H1 (cell line): ENCODE results near the gene COL25A1. TPM values are rescaled to one million over a fixed set of nuclear protein-coding genes. Genes with fewer than 3 reads are reported as not detected.

Source experiments
- CTCF ChIA-PET: fragments of 300-600 bp; sonication (Branson Sonifier 250); formaldehyde crosslinking; loops from one replicate; lab custom pipeline; 2021; ENCODE audit not compliant: partially characterized antibody; lab: Charles Lee
- POLR2A ChIA-PET: fragments of 300-600 bp; sonication (Branson Sonifier 250); formaldehyde crosslinking; loops from one replicate; lab custom pipeline; 2021; ENCODE audit warnings: inconsistent platforms; ENCODE audit not compliant: partially characterized antibody; lab: Charles Lee
- DNase-seq, 2 experiments: peaks; one replicate each; pipeline versions ENCODE4 v3.0.0 to v3.0.0-alpha.2; 2010 to 2022; ENCODE audit warnings: low spot score in 2 of 2, low read depth in 1 of 2, mixed read lengths in 1 of 2
- FAIRE-seq: peaks from 2 replicates; lab custom pipeline; 2011; peaks lifted over from hg19 to GRCh38; lab: Jason Lieb, UNC
- H2AFZ ChIP-seq: 2 replicates; pipeline ENCODE4 v1.8.1; 2012; ENCODE audit warnings: low read length, inconsistent platforms
- H2AK5ac ChIP-seq: 2 replicates; pipeline ENCODE4 v1.6.1; 2013; ENCODE audit warnings: low read depth, low read length
- H2BK120ac ChIP-seq: replicated peaks from 2 replicates; pipeline ENCODE3; 2013; ENCODE audit warnings: low read depth, low read length, inconsistent platforms
- H2BK12ac ChIP-seq: 2 replicates; pipeline ENCODE4 v1.6.1; 2013; ENCODE audit warnings: low read depth, low read length
- H2BK15ac ChIP-seq: 2 replicates; pipeline ENCODE4 v1.6.1; 2013; ENCODE audit warnings: low read length
- H2BK20ac ChIP-seq: 2 replicates; pipeline ENCODE4 v1.6.1; 2013; ENCODE audit warnings: low read length
- H2BK5ac ChIP-seq: 2 replicates; pipeline ENCODE4 v1.6.1; 2013; ENCODE audit warnings: low read depth, low read length
- H3K14ac ChIP-seq: 2 replicates; pipeline ENCODE4 v1.6.1; 2013; ENCODE audit warnings: inconsistent platforms; ENCODE audit not compliant: insufficient read length
- H3K18ac ChIP-seq: 2 replicates; pipeline ENCODE4 v1.6.1; 2013; ENCODE audit warnings: low read length; ENCODE audit errors: extremely low read depth
- H3K23ac ChIP-seq: 2 replicates; pipeline ENCODE4 v1.6.1; 2013; ENCODE audit warnings: inconsistent platforms; ENCODE audit not compliant: insufficient read length
- H3K23me2 ChIP-seq: 2 replicates; pipeline ENCODE4 v1.6.1; 2013; ENCODE audit warnings: low read depth, low read length
- H3K27ac ChIP-seq: 2 replicates; pipeline ENCODE4 v1.6.1; 2011; ENCODE audit warnings: low read depth, low read length, inconsistent platforms
- H3K27me3 ChIP-seq, 4 experiments: replicated peaks in 1 of 4; 1 replicate in 1 of 4; 2 replicates in 3 of 4; pipeline versions ENCODE4 v1.6.1 to v1.8.1; 2011 to 2013; ENCODE audit warnings: low read length in 3 of 4, mild to moderate bottlenecking in 3 of 4, inconsistent platforms in 2 of 4, mixed read lengths in 2 of 4, moderate library complexity in 1 of 4; ENCODE audit not compliant: control insufficient read depth in 3 of 4, insufficient read depth in 3 of 4; ENCODE audit errors: extremely low read depth in 1 of 4
- H3K36me3 ChIP-seq, 4 experiments: 2 replicates each; pipeline versions ENCODE4 v1.6.1 to v1.8.1; 2011 to 2013; ENCODE audit warnings: mild to moderate bottlenecking in 4 of 4, low read length in 3 of 4, moderate library complexity in 2 of 4, control low read depth in 1 of 4, inconsistent platforms in 1 of 4; ENCODE audit not compliant: insufficient read depth in 4 of 4, control insufficient read depth in 2 of 4
- H3K4ac ChIP-seq: replicated peaks from 2 replicates; pipeline ENCODE3; 2013; ENCODE audit warnings: low read length, low read depth, mixed read lengths, inconsistent platforms; ENCODE audit not compliant: insufficient read length
- H3K4me1 ChIP-seq, 4 experiments: replicated peaks in 1 of 4; 1 replicate in 1 of 4; 2 replicates in 3 of 4; pipeline versions ENCODE4 v1.6.1 to v1.8.1; 2011 to 2013; ENCODE audit warnings: low read length in 3 of 4, inconsistent platforms in 2 of 4, mixed read lengths in 1 of 4; ENCODE audit not compliant: insufficient read depth in 4 of 4, control insufficient read depth in 3 of 4
- H3K4me2 ChIP-seq, 2 experiments: 2 replicates each; pipeline versions ENCODE4 v1.6.1 to v1.8.1; 2011 to 2013; ENCODE audit warnings: low read depth in 2 of 2, low read length in 2 of 2, control low read depth in 1 of 2, inconsistent platforms in 1 of 2, mild to moderate bottlenecking in 1 of 2; ENCODE audit not compliant: insufficient read depth in 1 of 2
- H3K4me3 ChIP-seq, 4 experiments: fragments of 200-600, 300-600 bp in 1 of 4; sonication (generic), shearing (Covaris generic), sonication (Bioruptor Twin) in 1 of 4; 2 replicates each; pipeline versions ENCODE4 v1.5.1 to v1.8.1; 2011 to 2016; ENCODE audit warnings: low read length in 4 of 4, low read depth in 3 of 4, control low read depth in 2 of 4, inconsistent platforms in 2 of 4, mild to moderate bottlenecking in 2 of 4, mixed read lengths in 1 of 4, moderate library complexity in 1 of 4; ENCODE audit not compliant: insufficient read depth in 2 of 4; ENCODE audit errors: extremely low read depth in 1 of 4
- H3K56ac ChIP-seq: replicated peaks from 2 replicates; pipeline ENCODE3; 2013; ENCODE audit warnings: low read depth, mild to moderate bottlenecking, mixed read lengths, low read length, inconsistent platforms; ENCODE audit not compliant: insufficient read length
- H3K79me1 ChIP-seq: 2 replicates; pipeline ENCODE4 v1.6.1; 2013; ENCODE audit warnings: low read depth, low read length, control low read depth
- H3K79me2 ChIP-seq, 2 experiments: 2 replicates each; pipeline versions ENCODE4 v1.6.1 to v1.8.1; 2012 to 2013; ENCODE audit warnings: low read length in 2 of 2, mild to moderate bottlenecking in 2 of 2, inconsistent platforms in 1 of 2; ENCODE audit not compliant: insufficient read depth in 2 of 2, control insufficient read depth in 1 of 2
- H3K9ac ChIP-seq, 4 experiments: replicated peaks in 1 of 4; 1 replicate in 1 of 4; 2 replicates in 3 of 4; pipeline versions ENCODE4 v1.6.1 to v1.8.1; 2011 to 2013; ENCODE audit warnings: low read depth in 3 of 4, low read length in 3 of 4, control low read depth in 2 of 4, mild to moderate bottlenecking in 2 of 4, moderate library complexity in 2 of 4, inconsistent platforms in 1 of 4; ENCODE audit errors: extremely low read depth in 1 of 4
- H3K9me3 ChIP-seq, 2 experiments: 2 replicates each; pipeline versions ENCODE4 v1.6.1 to v1.8.1; 2012 to 2013; ENCODE audit warnings: mild to moderate bottlenecking in 2 of 2, moderate library complexity in 2 of 2, control low read depth in 1 of 2, inconsistent platforms in 1 of 2, low read depth in 1 of 2, low read length in 1 of 2, mixed read lengths in 1 of 2; ENCODE audit not compliant: insufficient read depth in 2 of 2
- H4K20me1 ChIP-seq, 2 experiments: replicated peaks in 1 of 2; 2 replicates each; pipeline versions ENCODE3 to v1.8.1; 2011 to 2013; ENCODE audit warnings: inconsistent platforms in 2 of 2, low read length in 2 of 2, mild to moderate bottlenecking in 1 of 2; ENCODE audit not compliant: insufficient read depth in 2 of 2, control insufficient read depth in 1 of 2
- H4K5ac ChIP-seq: 2 replicates; pipeline ENCODE4 v1.6.1; 2013; ENCODE audit warnings: low read length, low read depth, mixed read lengths, inconsistent platforms; ENCODE audit not compliant: insufficient read length
- H4K8ac ChIP-seq: 2 replicates; pipeline ENCODE4 v1.8.0; 2013; ENCODE audit warnings: mild to moderate bottlenecking, moderate library complexity, low read length, inconsistent platforms; ENCODE audit not compliant: insufficient read depth; ENCODE audit errors: extremely low read depth
- H4K91ac ChIP-seq: replicated peaks from 2 replicates; pipeline ENCODE3; 2013; ENCODE audit warnings: low read length, mixed read lengths, inconsistent platforms; ENCODE audit not compliant: insufficient read length
- BACH1 ChIP-seq: IDR thresholded peaks from 2 replicates; pipeline ENCODE4 v1.6.1; 2012; ENCODE audit warnings: low read length, improper control_type of control experiment
- CBX8 ChIP-seq: fragments of 300-800, 300-1000 bp; sonication (generic); IDR thresholded peaks from 2 replicates; pipeline ENCODE4 v1.7.1; 2016; ENCODE audit warnings: low read depth, low read length, borderline replicate concordance
- CEBPB ChIP-seq: IDR thresholded peaks from 2 replicates; pipeline ENCODE4 v1.6.1; 2012; ENCODE audit warnings: low read depth, low read length
- CHD2 ChIP-seq: IDR thresholded peaks from 2 replicates; pipeline ENCODE4 v1.6.1; 2012; ENCODE audit warnings: low read length, improper control_type of control experiment
- CREB1 ChIP-seq: IDR thresholded peaks from 2 replicates; pipeline ENCODE4 v1.6.1; 2012; ENCODE audit warnings: inconsistent platforms
- GTF2F1 ChIP-seq: IDR thresholded peaks from 2 replicates; pipeline ENCODE4 v1.6.1; 2012; ENCODE audit warnings: low read depth, low read length, improper control_type of control experiment, borderline replicate concordance
- JUN ChIP-seq: IDR thresholded peaks from 2 replicates; pipeline ENCODE4 v1.6.1; 2011; ENCODE audit warnings: low read depth, mild to moderate bottlenecking, improper control_type of control experiment, low read length
- POU5F1 ChIP-seq: IDR thresholded peaks from 2 replicates; pipeline ENCODE4 v1.6.1; 2011; ENCODE audit warnings: low read depth, mild to moderate bottlenecking, low read length, moderate library complexity
- RXRA ChIP-seq: IDR thresholded peaks from 2 replicates; pipeline ENCODE4 v1.6.1; 2011; ENCODE audit warnings: low read depth, mild to moderate bottlenecking, low read length, moderate library complexity; ENCODE audit not compliant: insufficient read depth
- SAP30 ChIP-seq: fragments of 300-600 bp; sonication (generic); IDR thresholded peaks from 2 replicates; pipeline ENCODE4 v1.7.1; 2012; ENCODE audit warnings: low read length, moderate library complexity, mild to moderate bottlenecking, inconsistent platforms; ENCODE audit not compliant: insufficient read depth, insufficient replicate concordance
- SIN3A ChIP-seq, 2 experiments: IDR thresholded peaks in 1 of 2; conservative IDR thresholded peaks in 1 of 2; 2 replicates each; pipeline ENCODE4 v1.6.1; 2011 to 2012; ENCODE audit warnings: low read length in 2 of 2, improper control_type of control experiment in 1 of 2, low read depth in 1 of 2, mild to moderate bottlenecking in 1 of 2
- SIRT6 ChIP-seq: IDR thresholded peaks from one replicate; pipeline ENCODE4 v1.7.1; 2012; ENCODE audit warnings: low read length, inconsistent platforms
- SP4 ChIP-seq: IDR thresholded peaks from 2 replicates; pipeline ENCODE4 v1.6.1; 2012; ENCODE audit warnings: low read length, inconsistent platforms
- TAF1 ChIP-seq: IDR thresholded peaks from 2 replicates; pipeline ENCODE4 v1.6.1; 2011; ENCODE audit warnings: mild to moderate bottlenecking, low read depth, low read length
- ZNF274 ChIP-seq: IDR thresholded peaks from 2 replicates; pipeline ENCODE4 v1.7.0; 2012; ENCODE audit warnings: low read length, borderline replicate concordance; ENCODE audit errors: extremely low read depth
- WGBS, 2 experiments: shearing (Covaris generic) in 1 of 2; methylation state at CpG; one replicate each; pipeline versions ENCODE4 v1.1.6 to v1.1.7; 2013 to 2015; ENCODE audit warnings: low lambda C conversion rate in 2 of 2, mixed read lengths in 2 of 2, inconsistent platforms in 1 of 2, low coverage in 1 of 2, missing lambda C conversion rate in 1 of 2; ENCODE audit not compliant: insufficient replicate concordance in 2 of 2, insufficient coverage in 1 of 2, insufficient read length in 1 of 2; ENCODE audit errors: extremely low coverage in 1 of 2, missing lambda C conversion rate in 1 of 2; 5-methylcytosine and 5-hydroxymethylcytosine counted together
- polyA plus RNA-seq, 7 experiments: library from polyadenylated mRNA; depleted of rRNA in 3 of 7; stranded (reverse) in 5 of 7; unstranded in 2 of 7; fragments of >200 nt in 5 of 7; fragments of 200-250 nt in 2 of 7; gene quantifications; 1 replicate in 5 of 7; 2 replicates in 1 of 7; 4 replicates in 1 of 7; pipeline versions ENCODE4 v1.2.1 to v1.2.3, GENCODE V29; 2011 to 2013; ENCODE audit warnings: missing spikeins in 2 of 7, mixed read lengths in 2 of 7
- total RNA-seq: library from RNA; stranded (reverse); fragmentation: NEBNext Ultra II Directional; extraction: Animal tissue kit (Norgen Biotek cat#: 25700); gene quantifications from 2 replicates; pipeline ENCODE4 v1.2.1, GENCODE V29; 2021

Gene COL25A1
- total and polyA plus RNA-seq, 2 of the 8 experiments (the other 6 are each of a cell fraction or from before 2014, with no cell fraction given) = 1.1 to 8.3 TPM

GRCh38 chr4:108763986-108764385 is 538.5 kb downstream of the COL25A1 start:
- POLR2A ChIA-PET = interaction anchor here (1.5 kb wide), 1 partner anchor 143 kb away, joined by 7 read pairs; the partner anchor contains the start of gene RPL34

More at GRCh38 chr4:108763986-108764385, 538.5 kb downstream of the COL25A1 start:
- CTCF ChIA-PET = no interaction called here
- DNase-seq (no peak), FAIRE-seq (no peak)
- Histone ChIP-seq H3K23me2 (peaks cover 10% of the 10 kb centered on the region), H4K91ac (no peak overlapping the region), H4K8ac (no peak overlapping the region), H3K23ac (no peak overlapping the region), H3K4me2 (no peak overlapping the region; a peak in 1 of 4 replicates), H3K4me1 (peaks cover 0 to 4% (median 0%) of the 10 kb centered on the region in 4 experiments; a peak in 2 of 7 replicates), H2BK5ac (no peak overlapping the region), H3K56ac (no peak overlapping the region), H4K5ac (no peak overlapping the region), H2AK5ac (no peak overlapping the region), H3K36me3 (no peaks in the 10 kb centered on the region), H3K14ac (no peak overlapping the region), H3K9ac (no peak overlapping the region), H3K9me3 (no peaks in the 10 kb centered on the region), H2BK20ac (no peak overlapping the region), H3K27me3 (peaks cover 0 to 6% (median 3%) of the 10 kb centered on the region in 4 experiments; a peak in 5 of 7 replicates), H3K4me3 (no peak overlapping the region), H2BK120ac (no peak overlapping the region), H2AFZ (no peak overlapping the region), H3K79me2 (no peaks in the 10 kb centered on the region), H3K18ac (no peak overlapping the region), H3K4ac (no peak overlapping the region), H4K20me1 (no peaks in the 10 kb centered on the region), H2BK15ac (no peak overlapping the region), H3K27ac (no peak overlapping the region), H2BK12ac (no peak overlapping the region), H3K79me1 (no peaks in the 10 kb centered on the region)
- TF ChIP-seq CBX8 (no peak), SIN3A (conservative IDR thresholded peaks at IDR 0.05 in 1 of 2, IDR thresholded peaks at IDR 0.05 in 1 of 2; ENCODE audit: low read depth in 1 of 2, low read length in 2 of 2) (no peak), RXRA (no peak), SP4 (no peak), SAP30 (no peak), CREB1 (no peak), SIRT6 (no peak), POU5F1 (no peak), CHD2 (no peak), TAF1 (no peak), JUN (no peak), ZNF274 (no peak), CEBPB (no peak), BACH1 (no peak), GTF2F1 (no peak)
- WGBS, 2 experiments = 96% methylated on average over 4 of the region's 4 CpGs; no CpG with 5 or more reads in 1 of the 2 experiments
